NCI-H1048 (cell line): Measurements from ENCODE around the gene ESRRG.
"Not testable (repeated sequence)": the region's sequence is repeated elsewhere in the genome, so short reads cannot be mapped to it uniquely, and the experiment has no call there.

Experiments
- DNase-seq: peaks from one replicate; lab custom pipeline; 2025; lab: John Stamatoyannopoulos, UW

The ESRRG gene

GRCh38 chr1:216704065-216704464, 19.2 kb downstream of the ESRRG start:
- DNase-seq, result not testable (repeated sequence)

DNA sequence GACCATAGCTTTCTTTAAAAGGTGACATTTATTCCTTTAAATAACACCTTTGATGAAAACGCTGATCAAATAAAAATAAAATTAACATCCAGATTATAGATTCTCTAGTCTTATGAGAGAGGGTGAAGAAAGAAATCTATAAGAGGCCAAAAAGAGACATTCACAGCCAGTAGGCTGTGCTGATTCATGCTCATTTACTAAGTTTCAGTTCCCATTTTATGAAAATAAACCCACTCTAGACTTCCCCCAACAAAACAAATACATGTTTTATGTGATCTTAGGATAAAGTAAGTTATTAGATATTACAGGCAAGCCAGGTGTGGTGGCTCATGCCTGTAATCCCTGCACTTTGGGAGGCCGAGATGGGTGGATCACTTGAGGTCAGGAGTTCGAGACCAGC, 21.1 kb downstream of the ESRRG start:
- DNase-seq, result no peak

- DNase-seq, result no peak
Observed at GRCh38 chr1:216700779-216701178, 22.4 kb downstream of the ESRRG start.

GRCh38 chr1:216691710-216692109, 31.5 kb downstream of the ESRRG start:
- DNase-seq, result no peak

DNA sequence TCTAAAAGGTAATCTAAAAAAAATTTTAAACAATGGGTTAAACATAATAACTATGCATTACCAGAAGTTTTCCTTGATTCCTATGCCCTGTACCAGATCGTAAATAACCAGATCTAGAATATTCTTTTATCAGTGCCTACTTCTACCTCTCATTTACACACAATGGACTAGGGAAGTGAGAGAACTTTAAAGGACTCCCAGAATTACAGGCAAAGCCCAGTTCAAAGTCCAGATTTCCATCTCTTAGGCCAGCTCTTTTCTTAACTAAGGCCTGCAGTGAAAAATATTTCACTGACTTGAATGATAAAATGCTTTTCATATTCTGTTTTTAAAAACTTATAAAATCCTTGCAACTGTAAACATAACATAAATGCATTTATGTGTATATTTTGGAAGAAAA, 32.6 kb downstream of the ESRRG start:
- no peak for DNase-seq

DNA sequence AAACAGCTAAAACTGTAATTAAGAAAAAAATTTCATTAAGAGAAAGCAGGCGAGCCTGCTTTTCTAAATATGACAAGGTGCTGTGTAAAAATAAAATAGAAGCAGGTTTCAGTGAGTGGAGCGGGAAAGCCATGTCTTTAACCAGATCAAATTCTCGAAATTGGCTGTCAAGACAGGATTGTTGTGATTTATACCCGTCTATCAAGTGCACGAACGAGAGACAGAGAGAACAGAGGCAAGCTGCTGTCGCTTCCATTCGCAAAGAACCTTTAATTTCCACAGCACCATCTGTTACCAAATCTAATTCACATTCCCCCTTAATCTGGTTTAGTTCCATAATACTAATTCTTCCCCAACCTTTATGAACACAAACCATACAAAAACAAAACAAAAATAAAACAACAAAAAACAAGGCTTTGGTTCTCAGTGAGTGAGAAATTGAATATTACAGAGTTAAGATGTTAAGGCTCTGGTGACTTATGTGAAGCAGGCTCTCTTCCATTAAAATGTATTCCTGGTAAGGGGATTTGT, 35.0 kb downstream of the ESRRG start:
- no peak for DNase-seq

GRCh38 chr1:216686860-216687766, 36.1 kb downstream of the ESRRG start:
- DNase-seq, result no peak

DNA sequence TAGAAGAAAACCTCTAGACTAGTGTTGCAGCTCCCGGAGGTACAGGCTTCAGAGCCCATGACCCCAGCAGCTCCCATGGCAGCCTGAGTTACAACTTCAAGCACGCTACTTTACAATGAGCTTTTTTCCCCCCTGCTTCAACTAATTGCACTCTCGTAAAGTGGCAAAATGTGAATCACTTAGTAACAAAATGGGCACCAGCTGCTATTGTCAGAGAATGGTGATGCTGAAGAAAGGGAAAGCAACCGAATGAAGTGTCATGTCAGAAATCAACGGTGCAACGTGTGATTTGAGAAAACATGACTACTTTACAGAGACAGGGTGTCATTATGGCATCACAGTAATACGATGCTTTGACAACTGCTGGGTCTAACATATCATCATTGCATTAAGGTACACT, 40.5 kb downstream of the ESRRG start:
- no peak for DNase-seq

DNA sequence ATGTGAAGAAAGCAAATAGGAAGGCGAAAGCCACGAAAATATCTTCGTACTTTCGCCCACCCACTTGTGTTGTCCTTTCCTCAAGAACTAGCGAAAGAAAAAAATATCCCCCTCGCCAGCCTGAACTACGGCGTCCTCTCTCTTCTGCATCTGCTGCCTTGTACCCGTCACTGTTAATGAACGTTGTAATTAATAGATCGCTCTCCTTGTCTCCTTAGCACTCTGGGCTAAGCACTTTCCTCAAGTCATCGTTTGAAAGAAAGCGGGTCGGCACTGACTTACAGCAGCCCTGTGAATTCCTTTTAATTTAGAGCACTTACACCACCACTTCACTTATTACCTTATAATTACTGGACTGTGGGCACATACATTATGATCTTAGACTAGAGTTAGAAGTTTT, 44.1 kb downstream of the ESRRG start:
- no peak for DNase-seq

GRCh38 chr1:216670118-216670883, 52.9 kb downstream of the ESRRG start:
- DNase-seq, result no peak

GRCh38 chr1:216666441-216666840, 56.8 kb downstream of the ESRRG start:
- no peak for DNase-seq

- no peak for DNase-seq
Observed at GRCh38 chr1:216665856-216666255, 57.4 kb downstream of the ESRRG start.

- no peak for DNase-seq
Observed at GRCh38 chr1:216665406-216665805, 57.8 kb downstream of the ESRRG start.

DNA sequence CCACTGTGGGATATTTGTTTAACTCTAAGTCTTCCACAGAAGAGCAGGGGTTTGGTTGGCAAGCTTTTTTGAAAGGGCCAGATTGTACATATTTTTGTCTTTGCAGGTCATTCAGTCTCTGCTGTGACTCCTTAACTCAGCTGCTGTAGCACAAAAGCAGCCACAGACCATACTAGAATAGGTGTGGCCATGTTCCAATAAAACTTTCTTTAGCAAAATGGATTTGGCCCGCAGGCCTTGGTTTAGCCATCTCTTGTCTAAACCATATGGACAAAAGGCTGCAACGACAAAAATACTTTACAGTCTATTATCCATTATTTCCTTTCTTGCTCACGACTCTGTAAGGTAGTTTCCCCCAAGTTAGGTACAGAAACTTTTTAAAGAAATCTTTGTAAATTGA, 60.5 kb downstream of the ESRRG start:
- no peak for DNase-seq

GRCh38 chr1:216660561-216660960, 62.7 kb downstream of the ESRRG start:
- no peak for DNase-seq

DNA sequence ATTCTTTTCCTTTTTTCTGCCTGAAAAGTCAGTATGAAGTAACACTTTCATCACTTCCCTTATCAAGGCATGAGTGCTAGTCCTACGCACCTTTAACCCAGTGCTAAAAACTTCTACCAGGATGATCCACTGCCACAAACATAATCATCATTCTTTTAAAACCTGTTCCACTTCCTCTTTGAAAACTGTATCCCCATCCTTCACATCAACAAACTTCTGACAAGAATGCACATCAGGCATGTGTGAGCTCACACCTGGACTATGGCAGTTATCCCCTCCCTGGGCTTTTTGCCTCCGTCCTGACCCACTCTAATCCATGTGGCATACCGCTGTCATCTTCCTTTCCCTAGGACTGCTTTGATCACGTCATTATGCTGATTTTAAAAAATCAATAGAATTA, 70.2 kb downstream of the ESRRG start:
- DNase-seq, result no peak

DNA sequence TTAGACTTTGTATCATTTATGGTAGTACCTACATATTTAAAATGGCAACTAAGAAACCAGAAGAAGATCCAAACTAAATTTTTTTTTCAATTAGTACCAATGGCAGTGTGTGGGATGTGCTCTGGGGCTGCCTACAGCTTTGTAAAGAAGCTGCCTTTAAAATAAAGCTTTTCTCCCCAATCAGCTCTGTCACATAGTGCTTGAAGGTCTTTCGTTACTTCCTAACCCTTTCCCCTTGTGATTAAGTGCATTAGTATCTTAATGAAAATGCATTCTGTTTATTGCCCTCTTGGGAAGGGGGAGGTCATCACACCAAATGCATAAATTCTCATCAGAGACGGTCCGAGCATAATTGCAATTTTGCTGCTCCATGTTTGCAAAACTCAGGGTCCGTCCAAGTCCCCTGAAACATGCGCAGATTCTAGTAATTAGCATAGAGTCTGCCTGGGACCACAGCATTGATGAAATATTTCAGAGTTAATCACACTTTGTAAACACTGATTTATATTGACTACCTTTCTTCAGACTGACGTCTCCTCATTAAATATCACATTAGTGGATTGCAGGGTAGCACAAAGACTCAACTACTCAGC, 71.3 kb downstream of the ESRRG start:
- DNase-seq, result no peak

- no peak for DNase-seq
Observed at GRCh38 chr1:216643176-216643575, 80.1 kb downstream of the ESRRG start.

DNA sequence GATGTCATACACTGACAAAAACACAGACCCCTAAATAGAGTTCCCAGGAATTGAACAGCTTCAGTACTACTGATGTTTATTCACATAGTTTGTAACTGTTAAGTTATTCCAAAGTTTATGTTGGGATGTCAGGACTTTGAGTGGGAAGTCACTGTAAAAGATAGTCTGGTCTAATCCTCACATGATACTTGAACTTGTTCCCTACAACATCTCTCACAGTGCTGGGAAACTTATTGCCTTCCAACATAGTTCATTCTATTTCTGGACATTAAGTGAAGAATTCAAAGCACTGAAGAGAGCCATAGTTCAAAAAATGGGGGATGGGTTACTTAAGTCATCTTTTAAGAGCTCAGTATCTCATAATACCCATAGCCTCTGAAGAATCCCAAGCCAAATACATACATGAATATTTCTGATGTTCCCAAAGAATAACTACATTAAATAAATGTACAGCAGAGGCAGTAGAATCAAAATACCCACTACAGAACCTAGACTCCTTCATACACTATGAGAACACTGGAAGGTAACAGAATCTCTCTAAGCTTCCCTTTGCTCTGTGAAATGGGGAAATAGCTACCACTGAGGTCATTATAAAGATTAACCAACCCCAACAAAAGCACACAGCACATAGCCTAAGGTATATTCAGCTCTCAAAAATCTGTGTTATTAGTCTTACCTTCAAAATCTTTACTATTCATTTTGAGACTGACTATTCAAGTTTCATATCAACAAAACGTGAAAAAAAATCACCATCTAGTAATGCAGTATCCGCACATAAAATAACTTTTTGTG, 81.4 kb downstream of the ESRRG start:
- DNase-seq, result no peak

- DNase-seq, result no peak
Observed at GRCh38 chr1:216640100-216640499, 83.1 kb downstream of the ESRRG start.

DNA sequence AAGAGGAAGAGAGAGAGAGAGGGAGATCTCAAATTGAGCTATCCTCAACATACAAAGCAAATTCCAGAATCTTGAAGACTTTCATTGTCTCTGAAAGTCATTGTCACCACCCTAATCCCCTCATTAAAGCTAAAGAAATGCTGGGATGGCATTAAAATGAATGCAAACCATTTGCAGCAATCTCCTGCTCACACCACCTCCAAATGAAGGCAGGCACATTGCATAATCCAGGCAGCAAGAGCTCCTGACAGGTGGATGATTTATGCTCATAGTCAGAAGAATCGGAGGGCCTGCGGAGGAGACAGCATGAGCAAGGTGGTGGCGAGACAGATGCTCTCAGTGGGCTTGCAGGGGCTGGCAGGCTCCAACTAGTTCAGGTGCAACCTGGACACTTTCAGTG, 90.2 kb downstream of the ESRRG start:
- DNase-seq, result no peak

GRCh38 chr1:216630532-216630931, 92.7 kb downstream of the ESRRG start:
- no peak for DNase-seq
